Mesenchymal stem cell (in vitro differentiated cells and primary cell): Measurements from ENCODE around the gene SYTL4.

Source experiments
- DNase-seq: peaks from one replicate; pipeline ENCODE4 v3.0.0-alpha.2; 2013
- H2AFZ ChIP-seq: one replicate; pipeline ENCODE4 v1.6.1; 2013; ENCODE audit warnings: low read depth, mild to moderate bottlenecking, control low read depth, inconsistent platforms, low read length, moderate library complexity
- H2AK5ac ChIP-seq: 2 replicates; pipeline ENCODE4 v1.6.1; 2013; ENCODE audit warnings: low read length, moderate library complexity, mild to moderate bottlenecking, inconsistent platforms; ENCODE audit not compliant: severe bottlenecking
- H2BK120ac ChIP-seq: one replicate; pipeline ENCODE4 v1.6.1; 2013; ENCODE audit warnings: low read depth, mild to moderate bottlenecking, inconsistent platforms, low read length, moderate library complexity
- H2BK12ac ChIP-seq, 2 experiments: one replicate each; pipeline ENCODE4 v1.6.1; 2013; ENCODE audit warnings: inconsistent platforms in 2 of 2, low read length in 2 of 2, mild to moderate bottlenecking in 2 of 2, moderate library complexity in 2 of 2, control low read depth in 1 of 2
- H2BK15ac ChIP-seq: one replicate; pipeline ENCODE4 v1.6.1; 2013; ENCODE audit warnings: mild to moderate bottlenecking, low read depth, inconsistent platforms; ENCODE audit not compliant: poor library complexity, severe bottlenecking
- H2BK5ac ChIP-seq: 2 replicates; pipeline ENCODE4 v1.6.1; 2013; ENCODE audit warnings: low read depth, mild to moderate bottlenecking, low read length, control low read depth, inconsistent platforms; ENCODE audit not compliant: poor library complexity, severe bottlenecking
- H3K14ac ChIP-seq, 2 experiments: one replicate each; pipeline ENCODE4 v1.6.1; 2013; ENCODE audit warnings: inconsistent platforms in 2 of 2, low read length in 2 of 2, control low read depth in 1 of 2, mild to moderate bottlenecking in 1 of 2, moderate library complexity in 1 of 2
- H3K18ac ChIP-seq, 2 experiments: one replicate each; pipeline ENCODE4 v1.6.1; 2013; ENCODE audit warnings: inconsistent platforms in 2 of 2, low read length in 2 of 2, control low read depth in 1 of 2, low read depth in 1 of 2, mild to moderate bottlenecking in 1 of 2
- H3K23ac ChIP-seq, 2 experiments: one replicate each; pipeline ENCODE4 v1.6.1; 2013; ENCODE audit warnings: inconsistent platforms in 2 of 2, low read length in 2 of 2, mild to moderate bottlenecking in 2 of 2, moderate library complexity in 2 of 2, control low read depth in 1 of 2
- H3K27ac ChIP-seq: 2 replicates; pipeline ENCODE4 v1.5.1; 2013; ENCODE audit warnings: mild to moderate bottlenecking, moderate library complexity, low read length, control low read depth, inconsistent platforms; ENCODE audit not compliant: poor library complexity, severe bottlenecking
- H3K27me3 ChIP-seq, 2 experiments: 2 replicates each; pipeline versions ENCODE4 v1.6.1 to v1.7.0; 2013; ENCODE audit warnings: low read length in 2 of 2, mild to moderate bottlenecking in 2 of 2, moderate library complexity in 2 of 2, control low read depth in 1 of 2, inconsistent platforms in 1 of 2; ENCODE audit not compliant: control insufficient read depth in 1 of 2, insufficient read depth in 1 of 2
- H3K36me3 ChIP-seq, 2 experiments: 2 replicates each; pipeline versions ENCODE4 v1.6.1 to v1.7.0; 2013; ENCODE audit warnings: low read length in 2 of 2, control low read depth in 1 of 2, inconsistent platforms in 1 of 2, low read depth in 1 of 2, mild to moderate bottlenecking in 1 of 2; ENCODE audit not compliant: insufficient read depth in 2 of 2, control insufficient read depth in 1 of 2
- H3K4ac ChIP-seq, 2 experiments: one replicate each; pipeline ENCODE4 v1.6.1; 2013; ENCODE audit warnings: inconsistent platforms in 2 of 2, low read length in 2 of 2, mild to moderate bottlenecking in 2 of 2, moderate library complexity in 2 of 2, control low read depth in 1 of 2, low read depth in 1 of 2
- H3K4me1 ChIP-seq: 2 replicates; pipeline ENCODE4 v1.6.1; 2013; ENCODE audit warnings: low read depth, low read length, control low read depth; ENCODE audit not compliant: control insufficient read depth, insufficient read depth
- H3K4me2 ChIP-seq: 2 replicates; pipeline ENCODE4 v1.6.1; 2013; ENCODE audit warnings: low read length, mild to moderate bottlenecking, inconsistent platforms; ENCODE audit not compliant: poor library complexity, severe bottlenecking
- H3K4me3 ChIP-seq, 2 experiments: 2 replicates each; pipeline versions ENCODE4 v1.5.1 to v1.7.0; 2013; ENCODE audit warnings: low read length in 2 of 2, mild to moderate bottlenecking in 2 of 2, control low read depth in 1 of 2, low read depth in 1 of 2; ENCODE audit not compliant: insufficient read depth in 1 of 2
- H3K79me1 ChIP-seq: replicated peaks from 2 replicates; pipeline ENCODE4 v1.6.1; 2013; ENCODE audit warnings: mild to moderate bottlenecking, control low read depth, low read length, inconsistent platforms; ENCODE audit not compliant: poor library complexity, severe bottlenecking
- H3K9ac ChIP-seq: 2 replicates; pipeline ENCODE4 v1.7.0; 2013; ENCODE audit warnings: mild to moderate bottlenecking, low read length, moderate library complexity
- H3K9me3 ChIP-seq: 2 replicates; pipeline ENCODE4 v1.7.0; 2013; ENCODE audit warnings: mild to moderate bottlenecking, low read length; ENCODE audit not compliant: control insufficient read depth
- H4K8ac ChIP-seq: one replicate; pipeline ENCODE4 v1.6.1; 2013; ENCODE audit warnings: inconsistent platforms, mild to moderate bottlenecking, low read length, moderate library complexity
- H4K91ac ChIP-seq: one replicate; pipeline ENCODE4 v1.6.1; 2013; ENCODE audit warnings: mild to moderate bottlenecking, low read length, inconsistent platforms
- WGBS: methylation state at CpG from one replicate; pipeline ENCODE4 v1.1.7; 2013; ENCODE audit warnings: mixed read lengths; 5-methylcytosine and 5-hydroxymethylcytosine counted together

SYTL4 gene

GRCh38 chrX:100647739-100648138, 84.2 kb downstream of the SYTL4 start:
- Histone ChIP-seq H2AFZ (no peak overlapping the region), H2AK5ac (peak overlapping the region; percentile 54), H2BK5ac (peak overlapping the region; percentile 96), H3K27ac (peak overlapping the region; percentile 96), H3K79me1 (no peaks in the 10 kb centered on the region), H3K36me3 (peaks cover 0 to 20% of the 10 kb centered on the region in 2 experiments), H3K23ac (no peak overlapping the region), H3K9me3 (no peaks in the 10 kb centered on the region), H3K9ac (peak overlapping the region; percentile 94), H3K14ac (peak overlapping the region in 1 of 2 experiments; percentile 55), H2BK12ac (peak overlapping the region; percentile 63 to 66), H3K4me3 (peak overlapping the region in 1 of 2 experiments; percentile 83), H4K8ac (no peak overlapping the region), H3K27me3 (peaks cover 0 to 15% of the 10 kb centered on the region in 2 experiments), H3K4me2 (no peak overlapping the region), H2BK120ac (peak overlapping the region; percentile 27), H2BK15ac (no peak overlapping the region), H4K91ac (peak overlapping the region; percentile 68), H3K4ac (peak overlapping the region in 1 of 2 experiments; percentile 37), H3K4me1 (peaks cover 7% of the 10 kb centered on the region), H3K18ac (peak overlapping the region; percentile 2 to 94)
- WGBS: 100% methylated on average over 1 of the region's 2 CpGs
- peak; percentile 29 for DNase-seq

GRCh38 chrX:100647095-100647494, 84.8 kb downstream of the SYTL4 start:
- H3K27ac ChIP-seq: peak overlapping the region; percentile 96
- peaks cover 0 to 16% of the 10 kb centered on the region in 2 experiments for H3K27me3 ChIP-seq
- H3K9me3 ChIP-seq: no peaks in the 10 kb centered on the region
- H3K23ac ChIP-seq: no peak overlapping the region
- no peak overlapping the region for H2AK5ac ChIP-seq
- H2BK5ac ChIP-seq: no peak overlapping the region
- H3K36me3 ChIP-seq: peaks cover 0 to 16% of the 10 kb centered on the region in 2 experiments
- no peak overlapping the region for H3K4me2 ChIP-seq
- no peak overlapping the region for H2AFZ ChIP-seq
- H4K8ac ChIP-seq: no peak overlapping the region
- H2BK12ac ChIP-seq: no peak overlapping the region
- 0% methylated on average over 1 of the region's 1 CpG for WGBS
- peak overlapping the region in 1 of 2 experiments; percentile 83 for H3K4me3 ChIP-seq
- no peak overlapping the region for H4K91ac ChIP-seq
- DNase-seq: peak; percentile 84
- H3K18ac ChIP-seq: peak overlapping the region in 1 of 2 experiments; percentile 94
- no peaks in the 10 kb centered on the region for H3K79me1 ChIP-seq
- peak overlapping the region; percentile 94 for H3K9ac ChIP-seq
- H3K4me1 ChIP-seq: peaks cover 7% of the 10 kb centered on the region
- no peak overlapping the region for H3K14ac ChIP-seq
- H3K4ac ChIP-seq: no peak overlapping the region
- no peak overlapping the region for H2BK15ac ChIP-seq
- peak overlapping the region; percentile 19 for H2BK120ac ChIP-seq

GRCh38 chrX:100645106-100645505, 86.8 kb downstream of the SYTL4 start:
- DNase-seq: peak; percentile 49
- H3K27ac ChIP-seq: peak overlapping the region; percentile 88
- H3K23ac ChIP-seq: no peak overlapping the region
- peak overlapping the region; percentile 40 to 45 for H3K18ac ChIP-seq
- H2AK5ac ChIP-seq: no peak overlapping the region
- no peaks in the 10 kb centered on the region for H3K36me3 ChIP-seq
- no peak overlapping the region for H2BK5ac ChIP-seq
- peaks cover 5% of the 10 kb centered on the region for H3K4me1 ChIP-seq
- peaks cover 0 to 27% of the 10 kb centered on the region in 2 experiments for H3K27me3 ChIP-seq
- H4K8ac ChIP-seq: peak overlapping the region; percentile 82
- no peak overlapping the region for H2BK120ac ChIP-seq
- H2BK12ac ChIP-seq: peak overlapping the region in 1 of 2 experiments; percentile 52
- peak overlapping the region; percentile 73 for H3K4me2 ChIP-seq
- no peak overlapping the region for H2BK15ac ChIP-seq
- no peak overlapping the region for H4K91ac ChIP-seq
- H3K4ac ChIP-seq: no peak overlapping the region
- H2AFZ ChIP-seq: no peak overlapping the region
- peak overlapping the region in 1 of 2 experiments; percentile 48 for H3K14ac ChIP-seq
- peak overlapping the region; percentile 94 for H3K9ac ChIP-seq
- no peaks in the 10 kb centered on the region for H3K79me1 ChIP-seq
- peak overlapping the region in 1 of 2 experiments; percentile 83 for H3K4me3 ChIP-seq
- no peaks in the 10 kb centered on the region for H3K9me3 ChIP-seq
- WGBS: 17% methylated on average over 1 of the region's 4 CpGs

- Histone ChIP-seq H2BK120ac (peak within 1 kb of the TSS; percentile 34), H2BK15ac (no peak within 1 kb of the TSS), H3K4ac (peak within 1 kb of the TSS in 1 of 2 experiments; percentile 82), H3K23ac (no peak within 1 kb of the TSS), H2AFZ (no peak within 1 kb of the TSS), H2BK5ac (peak within 1 kb of the TSS; percentile 79), H3K27me3 (peaks cover 0 to 33% of the 10 kb centered on the region in 2 experiments), H2BK12ac (no peak within 1 kb of the TSS), H3K27ac (peak within 1 kb of the TSS; percentile 88), H4K8ac (peak within 1 kb of the TSS; percentile 80), H3K14ac (no peak within 1 kb of the TSS), H3K4me2 (peak within 1 kb of the TSS; percentile 73), H4K91ac (peak within 1 kb of the TSS; percentile 25), H2AK5ac (no peak within 1 kb of the TSS), H3K18ac (peak within 1 kb of the TSS; percentile 37 to 87), H3K4me3 (peak within 1 kb of the TSS; percentile 51 to 83), H3K36me3 (no peaks in the 10 kb centered on the region), H3K9ac (peak within 1 kb of the TSS; percentile 94), H3K4me1 (peaks cover 1% of the 10 kb centered on the region), H3K9me3 (no peaks in the 10 kb centered on the region), H3K79me1 (no peaks in the 10 kb centered on the region)
- peak; percentile 93 for DNase-seq
- 0% methylated on average over 4 of the region's 11 CpGs for WGBS
Observed at GRCh38 chrX:100643956-100644860, 87.7 kb downstream of the SYTL4 start, which contains the start of gene SRPX2. Gene SRPX2, plus strand, starts transcription at chrX:100644199. Its CDS starts 2,124 bp downstream, at chrX:100646323.
